Endothelial cell of umbilical vein (primary cell): ENCODE measurements around the gene CABP2.

Experiments
- CTCF ChIP-seq, 2 donors: IDR thresholded peaks; 1 replicate in 1 of 2; 2 replicates in 1 of 2; pipeline ENCODE4 v1.5.1; 2011; ENCODE audit warnings: low read length in 2 of 2, mild to moderate bottlenecking in 2 of 2, moderate library complexity in 2 of 2, control low read depth in 1 of 2, inconsistent platforms in 1 of 2, low read depth in 1 of 2; ENCODE audit not compliant: insufficient read depth in 1 of 2; ENCODE audit errors: extremely low read depth in 1 of 2
- MYC ChIP-seq: IDR thresholded peaks from one replicate; pipeline ENCODE4 v1.6.1; 2011; ENCODE audit warnings: mild to moderate bottlenecking, low read depth, low read length

- TF ChIP-seq MYC (no peak), CTCF (IDR thresholded peaks at IDR 0.05; ENCODE audit: extremely low read depth in 1 of 2, insufficient read depth in 1 of 2, low read depth in 1 of 2, low read length in 2 of 2) (no peak)
Measured at GRCh38 chr11:67490727-67491065, 32.5 kb downstream of the CABP2 start.
